GM13977 (cell line): Measurements from ENCODE around the gene RNF5.

ENCODE experiments used
- DNase-seq: peaks from one replicate; pipeline ENCODE4 v3.0.0; 2012; ENCODE audit warnings: low spot score
- in situ Hi-C: fragments of 300-500 bp; cut with MboI; formaldehyde crosslinking; loops from one replicate; pipeline ENCODE4 v1.12.0; 2022; ENCODE audit warnings: low sequenced_read_pairs, low pct_unique_long_range_greater_than_20kb, mixed read lengths, inconsistent platforms; ENCODE audit not compliant: unreplicated experiment
- TF ChIP-seq, protein P1 (sequence below): IDR thresholded peaks from 2 replicates; pipeline ENCODE4 v1.5.1; 2012; ENCODE audit warnings: mild to moderate bottlenecking, control low read depth; ENCODE audit not compliant: insufficient read depth; ENCODE audit errors: extremely low read depth, missing control alignments

RNF5 gene

DNA sequence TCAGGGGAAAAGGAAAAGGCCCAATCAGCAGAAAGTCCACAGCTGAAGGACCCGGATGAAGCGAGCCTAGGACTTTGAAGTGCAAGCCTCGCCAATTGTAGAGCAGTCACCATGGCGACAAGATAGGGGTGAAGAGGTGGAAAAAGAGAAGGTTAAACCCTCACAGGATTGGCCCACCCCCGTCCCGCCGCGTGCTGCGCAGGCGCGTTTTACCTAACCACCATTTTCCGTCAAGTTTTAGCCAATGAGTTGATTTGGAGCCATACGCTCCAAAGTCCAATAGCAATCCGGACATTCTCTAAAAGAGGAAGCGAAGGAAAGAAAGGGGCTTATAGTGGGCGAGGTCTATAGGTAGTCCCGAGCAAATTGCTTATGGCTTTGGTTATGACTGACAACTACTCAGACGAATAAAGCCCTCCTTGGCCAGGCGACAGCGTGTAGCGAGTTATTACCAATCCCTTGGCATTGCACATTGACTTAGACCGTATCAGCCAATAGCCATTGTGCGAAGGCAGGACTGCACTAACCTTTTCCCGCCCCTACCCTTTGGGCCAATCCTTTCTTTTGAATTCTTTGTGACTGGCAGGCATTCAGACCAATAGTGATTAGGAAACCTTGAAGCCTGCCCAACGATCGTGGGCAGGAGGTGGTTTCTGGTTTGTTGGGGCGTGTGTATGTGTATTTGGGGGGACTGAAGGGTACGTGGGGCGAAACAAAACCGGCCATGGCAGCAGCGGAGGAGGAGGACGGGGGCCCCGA is at the start of gene RNF5:
TSS of gene RNF5 (plus strand) at position 618 of the 759 bp plus-strand sequence. CDS start at position 725, 107 bp downstream.
- peak; percentile 96 for DNase-seq
- TF ChIP-seq, protein P1, sequence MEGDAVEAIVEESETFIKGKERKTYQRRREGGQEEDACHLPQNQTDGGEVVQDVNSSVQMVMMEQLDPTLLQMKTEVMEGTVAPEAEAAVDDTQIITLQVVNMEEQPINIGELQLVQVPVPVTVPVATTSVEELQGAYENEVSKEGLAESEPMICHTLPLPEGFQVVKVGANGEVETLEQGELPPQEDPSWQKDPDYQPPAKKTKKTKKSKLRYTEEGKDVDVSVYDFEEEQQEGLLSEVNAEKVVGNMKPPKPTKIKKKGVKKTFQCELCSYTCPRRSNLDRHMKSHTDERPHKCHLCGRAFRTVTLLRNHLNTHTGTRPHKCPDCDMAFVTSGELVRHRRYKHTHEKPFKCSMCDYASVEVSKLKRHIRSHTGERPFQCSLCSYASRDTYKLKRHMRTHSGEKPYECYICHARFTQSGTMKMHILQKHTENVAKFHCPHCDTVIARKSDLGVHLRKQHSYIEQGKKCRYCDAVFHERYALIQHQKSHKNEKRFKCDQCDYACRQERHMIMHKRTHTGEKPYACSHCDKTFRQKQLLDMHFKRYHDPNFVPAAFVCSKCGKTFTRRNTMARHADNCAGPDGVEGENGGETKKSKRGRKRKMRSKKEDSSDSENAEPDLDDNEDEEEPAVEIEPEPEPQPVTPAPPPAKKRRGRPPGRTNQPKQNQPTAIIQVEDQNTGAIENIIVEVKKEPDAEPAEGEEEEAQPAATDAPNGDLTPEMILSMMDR = no peak
- in situ Hi-C loops = no loop called here

GRCh38 chr6:32128751-32129296 is 49.4 kb upstream of the RNF5 start:
- DNase-seq = no peak
- TF ChIP-seq, protein P1 = no peak
- in situ Hi-C loops = no loop called here

DNA sequence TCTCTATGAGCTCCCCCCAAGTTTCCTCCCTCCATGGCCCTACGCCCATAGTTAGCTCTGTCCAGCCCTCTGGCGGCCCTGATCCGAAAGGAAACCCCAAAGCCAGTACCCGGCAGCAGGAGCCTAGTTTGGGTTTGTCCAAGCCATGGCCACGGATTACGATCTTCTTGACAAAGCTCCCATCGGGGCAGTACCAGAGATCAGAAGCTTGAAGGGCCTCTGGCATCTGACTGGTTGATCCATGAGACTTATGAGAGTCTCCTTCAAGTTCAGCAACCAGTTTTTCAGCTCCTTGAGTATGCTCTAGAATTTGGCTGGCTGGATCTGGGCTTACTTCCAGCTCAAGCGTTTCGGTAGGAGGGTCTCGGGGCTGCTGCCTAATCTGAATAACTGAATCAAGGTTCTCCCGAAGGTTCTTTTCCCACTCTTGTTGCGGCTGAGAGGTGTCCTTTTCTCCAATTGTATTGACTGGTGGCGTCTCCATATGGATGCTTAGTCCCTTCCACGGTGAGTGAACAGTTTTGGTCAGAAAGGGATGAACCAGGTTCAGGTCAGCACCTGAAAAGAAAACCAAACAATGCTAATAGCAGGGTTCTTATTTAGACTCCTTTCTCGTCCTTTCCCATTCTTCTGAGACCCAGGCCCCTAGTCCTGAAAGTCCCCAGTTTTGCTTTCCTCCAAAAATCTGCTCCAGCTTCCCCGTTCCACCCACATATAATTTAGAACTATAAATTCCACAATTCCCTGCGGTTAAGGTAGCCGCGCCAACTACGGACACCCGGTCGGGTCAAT is 48.7 kb upstream of the RNF5 start:
- TF ChIP-seq, protein P1 = no peak
- no peak for DNase-seq
- in situ Hi-C loops = no loop called here

DNA sequence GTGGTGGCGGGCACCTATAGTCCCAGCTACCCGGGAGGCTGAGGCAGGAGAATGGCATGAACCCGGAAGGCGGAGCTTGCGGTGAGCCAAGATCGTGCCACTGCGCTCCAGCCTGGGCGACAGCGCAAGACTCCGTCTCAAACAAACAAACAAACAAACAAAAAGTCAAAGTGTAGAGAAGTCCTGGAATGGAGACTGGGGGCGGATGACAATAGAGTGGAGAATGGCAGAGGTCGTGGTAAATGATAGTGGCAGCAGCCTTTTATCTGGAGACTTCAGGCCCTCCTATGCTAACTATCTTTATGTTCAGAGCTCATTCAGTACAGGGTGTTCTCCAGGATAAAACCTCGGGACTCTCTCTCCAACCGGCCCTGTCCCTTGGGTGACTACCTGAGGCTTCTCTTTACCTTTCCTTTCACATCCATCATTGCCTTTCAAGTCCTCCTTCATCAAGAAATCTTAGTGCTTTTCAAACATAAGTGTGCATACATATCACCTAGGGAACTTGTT is 46.7 kb upstream of the RNF5 start:
- TF ChIP-seq, protein P1 = no peak
- in situ Hi-C loops = no loop called here
- no peak for DNase-seq

- in situ Hi-C loops = no loop called here
- TF ChIP-seq, protein P1 = no peak
- DNase-seq = no peak
These were observed 46.1 kb upstream of the RNF5 start for GRCh38 chr6:32132110-32132509.

DNA sequence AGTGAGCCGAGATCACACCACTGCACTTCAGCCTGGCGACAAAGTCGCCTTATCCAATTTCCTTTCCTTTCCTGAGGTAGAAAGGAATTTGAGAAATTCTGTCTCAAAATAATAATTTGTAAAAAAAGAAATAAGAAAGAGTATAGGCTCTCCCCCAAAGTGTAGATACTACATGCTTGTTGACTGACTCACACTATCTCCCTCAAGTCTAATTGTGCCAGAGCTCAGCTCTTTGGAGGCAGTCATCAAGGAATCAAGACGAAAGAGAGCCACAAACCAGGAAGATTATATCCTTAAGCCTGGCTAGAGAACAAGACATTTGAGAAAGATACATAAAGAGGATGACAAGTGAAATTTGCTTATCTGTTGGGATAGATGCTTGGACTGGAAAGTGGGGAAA is 44.4 kb upstream of the RNF5 start:
- in situ Hi-C loops = no loop called here

More for the DNA sequence above, 44.4 kb upstream of the RNF5 start:
- TF ChIP-seq, protein P1 = no peak
- no peak for DNase-seq
